ENCODE results near the gene PYDC1. TPM values are rescaled to one million over a fixed set of nuclear protein-coding genes. Genes with fewer than 3 reads are reported as not detected.
"Not testable (repeated sequence)": the region's sequence is repeated elsewhere in the genome, so short reads cannot be mapped to it uniquely, and the experiment has no call there.

The PYDC1 gene
- total RNA-seq, 1 experiment from 2014 or later: not detected

GRCh38 chr16:31186930-31187807 lies 29.8 kb downstream of the PYDC1 start:
- no peak for DNase-seq (ENCODE audit: low read depth, low spot score)
- in situ Hi-C loops (cut with HindIII; ENCODE audit: low pct_unique_long_range_greater_than_20kb, low sequenced_read_pairs): no loop called here

DNA sequence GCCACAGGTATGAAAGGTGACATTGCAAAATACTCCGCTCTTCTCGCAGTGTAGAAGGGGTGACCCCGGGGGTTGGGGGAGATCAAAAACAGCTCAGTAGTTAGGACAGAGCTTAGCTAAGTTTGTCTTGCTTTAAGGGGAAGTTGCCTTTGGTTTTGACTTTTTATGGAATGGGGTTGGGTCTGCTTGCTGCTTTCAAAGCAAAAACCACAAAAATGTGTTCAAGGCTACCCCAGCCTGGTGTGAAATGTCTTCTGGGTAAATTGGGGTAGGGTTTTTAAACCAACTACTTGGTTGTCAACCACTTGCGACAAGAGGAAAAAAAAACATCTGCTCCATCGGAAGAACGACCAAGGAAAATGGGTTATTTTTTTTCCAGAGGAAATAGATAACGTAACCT lies 30.8 kb downstream of the PYDC1 start:
- DNase-seq (ENCODE audit: low read depth, low spot score): no peak
- in situ Hi-C loops (cut with HindIII; ENCODE audit: low pct_unique_long_range_greater_than_20kb, low sequenced_read_pairs): no loop called here

DNA sequence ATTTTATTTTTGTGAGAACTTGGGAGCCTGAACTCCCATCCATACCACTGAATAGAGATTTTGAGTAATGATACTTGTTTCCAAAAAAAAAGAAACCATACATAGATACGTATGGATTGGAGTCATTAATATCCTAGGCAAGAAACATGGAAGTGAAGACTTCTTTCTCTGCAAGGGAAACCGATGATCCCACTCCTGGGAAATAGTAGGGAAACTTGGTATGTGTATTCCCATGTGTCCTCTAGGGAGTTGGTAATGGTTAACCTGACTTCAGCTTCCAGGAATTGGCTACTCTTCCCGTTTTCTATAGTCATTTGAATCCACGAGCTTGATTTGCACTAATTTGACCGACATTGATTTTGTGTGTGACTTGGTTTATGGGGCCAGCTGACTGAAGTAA lies 31.6 kb downstream of the PYDC1 start:
- no peak for DNase-seq (ENCODE audit: low read depth, low spot score)
- in situ Hi-C loops (cut with HindIII; ENCODE audit: low pct_unique_long_range_greater_than_20kb, low sequenced_read_pairs): no loop called here

DNA sequence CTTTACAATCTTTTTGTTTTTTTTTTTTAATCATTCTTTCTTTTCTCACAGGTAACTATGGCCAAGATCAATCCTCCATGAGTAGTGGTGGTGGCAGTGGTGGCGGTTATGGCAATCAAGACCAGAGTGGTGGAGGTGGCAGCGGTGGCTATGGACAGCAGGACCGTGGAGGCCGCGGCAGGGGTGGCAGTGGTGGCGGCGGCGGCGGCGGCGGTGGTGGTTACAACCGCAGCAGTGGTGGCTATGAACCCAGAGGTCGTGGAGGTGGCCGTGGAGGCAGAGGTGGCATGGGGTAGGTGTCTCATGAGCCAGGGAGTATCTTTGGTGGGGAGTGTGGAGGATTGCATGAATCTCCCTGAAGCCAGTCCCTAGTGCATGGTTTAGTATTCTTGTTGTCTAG lies 32.0 kb downstream of the PYDC1 start:
- no peak for DNase-seq (ENCODE audit: low read depth, low spot score)

GRCh38 chr16:31183432-31184428 lies 33.2 kb downstream of the PYDC1 start:
- no peak for DNase-seq (ENCODE audit: low read depth, low spot score)
- in situ Hi-C loops (cut with HindIII; ENCODE audit: low pct_unique_long_range_greater_than_20kb, low sequenced_read_pairs): no loop called here

More for the DNA sequence above, 32.0 kb downstream of the PYDC1 start:
- in situ Hi-C loops (cut with HindIII; ENCODE audit: low pct_unique_long_range_greater_than_20kb, low sequenced_read_pairs): no loop called here

DNA sequence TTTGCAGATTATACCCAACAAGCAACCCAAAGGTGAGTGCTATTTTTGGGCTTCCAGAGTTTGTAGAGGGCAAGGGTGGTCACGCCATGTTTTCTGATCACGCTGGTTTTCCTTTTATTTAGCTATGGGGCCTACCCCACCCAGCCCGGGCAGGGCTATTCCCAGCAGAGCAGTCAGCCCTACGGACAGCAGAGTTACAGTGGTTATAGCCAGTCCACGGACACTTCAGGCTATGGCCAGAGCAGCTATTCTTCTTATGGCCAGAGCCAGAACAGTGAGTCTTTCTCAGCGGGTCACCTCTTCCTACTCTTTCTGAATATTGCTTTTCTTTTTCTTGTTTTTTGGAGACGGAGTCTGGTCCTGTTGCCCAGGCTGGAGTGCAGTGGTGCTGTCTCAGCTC lies 34.5 kb downstream of the PYDC1 start:
- in situ Hi-C loops (cut with HindIII; ENCODE audit: low pct_unique_long_range_greater_than_20kb, low sequenced_read_pairs): no loop called here
- DNase-seq (ENCODE audit: low read depth, low spot score): no peak

GRCh38 chr16:31181102-31181830 lies 35.7 kb downstream of the PYDC1 start:
- DNase-seq (ENCODE audit: low read depth, low spot score): peak; percentile 52
- in situ Hi-C loops (cut with HindIII; ENCODE audit: low pct_unique_long_range_greater_than_20kb, low sequenced_read_pairs): no loop called here

DNA sequence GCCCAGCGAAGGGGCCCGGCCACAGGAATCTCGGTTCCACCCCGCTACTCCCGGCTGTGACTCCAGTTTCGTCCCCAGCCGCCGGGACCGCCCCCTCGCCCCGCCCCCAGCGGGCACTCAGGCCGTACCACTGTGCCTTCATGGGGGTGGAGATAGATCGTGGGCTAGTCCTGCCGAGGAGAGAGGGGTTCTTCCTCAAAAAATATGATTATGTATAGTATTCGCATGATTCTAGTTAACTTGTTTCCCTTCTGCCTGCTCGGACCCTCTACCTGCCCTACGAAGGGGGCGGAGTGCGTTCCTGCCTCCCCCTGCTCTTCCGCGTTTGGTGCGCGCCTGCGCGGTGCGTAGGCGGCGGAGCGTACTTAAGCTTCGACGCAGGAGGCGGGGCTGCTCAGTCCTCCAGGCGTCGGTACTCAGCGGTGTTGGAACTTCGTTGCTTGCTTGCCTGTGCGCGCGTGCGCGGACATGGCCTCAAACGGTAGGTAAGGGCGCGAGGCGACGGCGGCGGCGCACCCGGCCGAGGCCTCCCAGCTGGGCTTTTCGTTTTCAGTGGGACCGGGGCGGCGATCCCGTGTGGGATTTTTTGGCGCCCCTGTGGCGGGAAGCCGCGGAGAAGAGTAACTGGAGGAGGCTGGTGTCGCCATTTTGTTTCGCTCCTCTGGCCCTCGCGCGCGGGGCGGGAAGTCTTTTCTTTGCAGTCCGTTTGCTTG lies 37.0 kb downstream of the PYDC1 start, which contains the start of gene FUS:
TSS of gene FUS (plus strand) at position 393 of the 713 bp plus-strand sequence. CDS start at position 469, 76 bp downstream.
- in situ Hi-C loops (cut with HindIII; ENCODE audit: low pct_unique_long_range_greater_than_20kb, low sequenced_read_pairs): no loop called here
- DNase-seq (ENCODE audit: low read depth, low spot score): peak; percentile 84

- in situ Hi-C loops (cut with HindIII; ENCODE audit: low pct_unique_long_range_greater_than_20kb, low sequenced_read_pairs): no loop called here
Measured at GRCh38 chr16:31179219-31179746, 37.7 kb downstream of the PYDC1 start.

GRCh38 chr16:31177136-31177535 lies 39.8 kb downstream of the PYDC1 start:
- in situ Hi-C loops (cut with HindIII; ENCODE audit: low pct_unique_long_range_greater_than_20kb, low sequenced_read_pairs): no loop called here
- DNase-seq (ENCODE audit: low read depth, low spot score): peak; percentile 84

More at GRCh38 chr16:31179219-31179746, 37.7 kb downstream of the PYDC1 start:
- DNase-seq (ENCODE audit: low read depth, low spot score): no peak

GRCh38 chr16:31170048-31170447 lies 46.9 kb downstream of the PYDC1 start:
- in situ Hi-C loops (cut with HindIII; ENCODE audit: low pct_unique_long_range_greater_than_20kb, low sequenced_read_pairs): not testable (repeated sequence)

DNA sequence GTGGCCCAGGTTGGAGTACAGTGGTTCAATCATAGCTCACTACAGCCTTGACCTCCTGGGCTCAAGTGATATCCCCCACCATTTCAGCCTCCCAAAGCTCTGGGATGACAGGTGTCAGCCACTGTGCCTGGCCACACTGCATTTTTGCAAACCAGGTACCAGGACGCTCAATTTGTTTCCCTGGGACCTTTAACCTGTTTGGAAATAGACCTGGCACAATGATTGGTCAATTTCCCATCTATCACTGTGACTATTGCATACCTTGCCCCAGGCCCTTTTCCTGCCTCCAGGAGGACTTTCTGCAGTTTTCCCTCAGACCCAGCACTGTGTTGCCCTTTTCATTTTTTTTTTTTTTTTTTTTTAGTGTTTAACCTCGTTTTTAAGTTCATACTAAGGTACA lies 48.1 kb downstream of the PYDC1 start:
- DNase-seq (ENCODE audit: low read depth, low spot score): no peak

More at GRCh38 chr16:31170048-31170447, 46.9 kb downstream of the PYDC1 start:
- peak; percentile 52 for DNase-seq (ENCODE audit: low read depth, low spot score)

GRCh38 chr16:31167315-31167714 lies 49.6 kb downstream of the PYDC1 start:
- DNase-seq (ENCODE audit: low read depth, low spot score): no peak
- in situ Hi-C loops (cut with HindIII; ENCODE audit: low pct_unique_long_range_greater_than_20kb, low sequenced_read_pairs): no loop called here

More for the DNA sequence above, 48.1 kb downstream of the PYDC1 start:
- in situ Hi-C loops (cut with HindIII; ENCODE audit: low pct_unique_long_range_greater_than_20kb, low sequenced_read_pairs): no loop called here

All from SK-MEL-5 (cell line).